Astrocyte (in vitro differentiated cells and primary cell): Measurements from ENCODE around the gene RTF1. TPM values are rescaled to one million over a fixed set of nuclear protein-coding genes. Genes with fewer than 3 reads are reported as not detected.

Experiments
- DNase-seq: peaks from one replicate; pipeline ENCODE4 v3.0.0-alpha.2; 2010; ENCODE audit warnings: low read depth
- FAIRE-seq: peaks from 2 replicates; lab custom pipeline; 2011; peaks lifted over from hg19 to GRCh38; lab: Jason Lieb, UNC
- H2AFZ ChIP-seq: 2 replicates; pipeline ENCODE4 v1.6.0; 2012; ENCODE audit warnings: low read depth, low read length, inconsistent platforms
- H3K27ac ChIP-seq: 2 replicates; pipeline ENCODE4 v1.5.1; 2011; ENCODE audit warnings: low read depth, low read length, inconsistent platforms
- H3K27me3 ChIP-seq: 2 replicates; pipeline ENCODE4 v1.6.0; 2011; ENCODE audit warnings: low read length, inconsistent platforms; ENCODE audit not compliant: insufficient read depth
- H3K36me3 ChIP-seq: 2 replicates; pipeline ENCODE4 v1.5.1; 2011; ENCODE audit warnings: low read length, inconsistent platforms; ENCODE audit not compliant: insufficient read depth
- H3K4me1 ChIP-seq: 2 replicates; pipeline ENCODE4 v1.5.1; 2011; ENCODE audit warnings: low read length, inconsistent platforms; ENCODE audit not compliant: insufficient read depth
- H3K4me2 ChIP-seq: 2 replicates; pipeline ENCODE4 v1.6.0; 2012; ENCODE audit warnings: low read length, inconsistent platforms
- H3K4me3 ChIP-seq: 2 replicates; pipeline ENCODE4 v1.5.1; 2011; ENCODE audit warnings: low read depth, mild to moderate bottlenecking, low read length, inconsistent platforms; ENCODE audit not compliant: insufficient read depth
- H3K79me2 ChIP-seq: 2 replicates; pipeline ENCODE4 v1.6.0; 2012; ENCODE audit warnings: mild to moderate bottlenecking, low read length, inconsistent platforms; ENCODE audit not compliant: insufficient read depth
- H3K9ac ChIP-seq: 2 replicates; pipeline ENCODE4 v1.6.0; 2012; ENCODE audit warnings: mild to moderate bottlenecking, low read length, inconsistent platforms
- H3K9me3 ChIP-seq: 2 replicates; pipeline ENCODE4 v1.5.1; 2012; ENCODE audit warnings: low read depth, mild to moderate bottlenecking, low read length, inconsistent platforms; ENCODE audit not compliant: insufficient read depth
- H4K20me1 ChIP-seq: 2 replicates; pipeline ENCODE4 v1.6.0; 2012; ENCODE audit warnings: low read length, inconsistent platforms; ENCODE audit not compliant: insufficient read depth
- H3K27ac Mint-ChIP-seq: one replicate; pipeline ENCODE4 v1.8.0; 2021; ENCODE audit warnings: mild to moderate bottlenecking, mixed read lengths; ENCODE audit not compliant: unreplicated experiment
- H3K27me3 Mint-ChIP-seq: one replicate; pipeline ENCODE4 v1.8.0; 2021; ENCODE audit warnings: low read depth, mixed read lengths; ENCODE audit not compliant: unreplicated experiment
- H3K36me3 Mint-ChIP-seq: one replicate; pipeline ENCODE4 v1.8.0; 2021; ENCODE audit warnings: low read depth, mixed read lengths; ENCODE audit not compliant: unreplicated experiment
- H3K4me1 Mint-ChIP-seq: one replicate; pipeline ENCODE4 v1.8.0; 2021; ENCODE audit warnings: low read depth, mixed read lengths; ENCODE audit not compliant: unreplicated experiment
- H3K4me3 Mint-ChIP-seq: one replicate; pipeline ENCODE4 v1.8.0; 2021; ENCODE audit warnings: mild to moderate bottlenecking, moderate library complexity, mixed read lengths; ENCODE audit not compliant: unreplicated experiment
- H3K9me3 Mint-ChIP-seq: one replicate; pipeline ENCODE4 v1.8.0; 2021; ENCODE audit warnings: mild to moderate bottlenecking, mixed read lengths; ENCODE audit not compliant: unreplicated experiment
- CTCF ChIP-seq: IDR thresholded peaks from 2 replicates; pipeline ENCODE4 v1.5.1; 2011; ENCODE audit warnings: low read depth, mild to moderate bottlenecking, inconsistent platforms, low read length, moderate library complexity; ENCODE audit not compliant: insufficient read depth
- EZH2 ChIP-seq: IDR thresholded peaks from 2 replicates; pipeline ENCODE4 v1.6.1; 2012; ENCODE audit warnings: mild to moderate bottlenecking, low read length, inconsistent platforms; ENCODE audit not compliant: insufficient read depth
- total RNA-seq: library from RNA; stranded (reverse); gene quantifications from 2 replicates; pipeline ENCODE4 v1.2.1, GENCODE V29; 2021

The RTF1 gene
- total RNA-seq, 1 donor from 2014 or later = 42.0 TPM

DNA sequence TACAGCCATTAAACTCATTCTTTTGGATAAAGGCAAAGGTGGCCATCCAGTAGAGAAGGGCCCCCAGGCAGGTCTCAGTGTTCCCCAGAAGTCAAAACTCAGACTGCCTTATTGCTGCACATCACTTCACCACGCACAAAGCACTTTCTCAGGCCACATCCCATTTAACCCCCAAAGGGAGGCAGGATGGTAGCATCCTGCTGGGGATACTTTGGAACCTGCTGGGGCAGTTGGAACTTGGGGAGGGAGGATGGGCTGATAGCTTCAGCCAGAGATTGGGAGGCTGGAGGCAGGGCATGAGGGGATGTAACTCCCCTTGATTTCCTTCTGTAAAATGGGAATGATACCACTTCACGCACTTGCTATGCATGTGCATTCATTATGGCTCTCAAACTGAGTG, 81.8 kb downstream of the RTF1 start:
- H4K20me1 ChIP-seq = peaks cover 3% of the 10 kb centered on the region
- no peaks in the 10 kb centered on the region for H3K9me3 ChIP-seq
- peaks cover 32% of the 10 kb centered on the region for H3K4me1 ChIP-seq
- no peaks in the 10 kb centered on the region for H3K36me3 ChIP-seq
- H3K4me3 ChIP-seq = no peak overlapping the region
- Mint-ChIP-seq H3K36me3 (peaks cover 4% of the 10 kb centered on the region), H3K9me3 (no peaks in the 10 kb centered on the region), H3K27me3 (peaks cover 68% of the 10 kb centered on the region), H3K27ac (peak overlapping the region; percentile 41), H3K4me3 (no peak overlapping the region), H3K4me1 (peaks cover 5% of the 10 kb centered on the region)
- FAIRE-seq (no peak), DNase-seq (no peak)
- no peak overlapping the region for H3K4me2 ChIP-seq
- peaks cover 68% of the 10 kb centered on the region for H3K27me3 ChIP-seq
- no peaks in the 10 kb centered on the region for H3K79me2 ChIP-seq
- H3K27ac ChIP-seq = no peak overlapping the region
- no peak overlapping the region for H3K9ac ChIP-seq
- no peak overlapping the region for H2AFZ ChIP-seq
- no peak for TF ChIP-seq CTCF
- no peak for TF ChIP-seq EZH2

DNA sequence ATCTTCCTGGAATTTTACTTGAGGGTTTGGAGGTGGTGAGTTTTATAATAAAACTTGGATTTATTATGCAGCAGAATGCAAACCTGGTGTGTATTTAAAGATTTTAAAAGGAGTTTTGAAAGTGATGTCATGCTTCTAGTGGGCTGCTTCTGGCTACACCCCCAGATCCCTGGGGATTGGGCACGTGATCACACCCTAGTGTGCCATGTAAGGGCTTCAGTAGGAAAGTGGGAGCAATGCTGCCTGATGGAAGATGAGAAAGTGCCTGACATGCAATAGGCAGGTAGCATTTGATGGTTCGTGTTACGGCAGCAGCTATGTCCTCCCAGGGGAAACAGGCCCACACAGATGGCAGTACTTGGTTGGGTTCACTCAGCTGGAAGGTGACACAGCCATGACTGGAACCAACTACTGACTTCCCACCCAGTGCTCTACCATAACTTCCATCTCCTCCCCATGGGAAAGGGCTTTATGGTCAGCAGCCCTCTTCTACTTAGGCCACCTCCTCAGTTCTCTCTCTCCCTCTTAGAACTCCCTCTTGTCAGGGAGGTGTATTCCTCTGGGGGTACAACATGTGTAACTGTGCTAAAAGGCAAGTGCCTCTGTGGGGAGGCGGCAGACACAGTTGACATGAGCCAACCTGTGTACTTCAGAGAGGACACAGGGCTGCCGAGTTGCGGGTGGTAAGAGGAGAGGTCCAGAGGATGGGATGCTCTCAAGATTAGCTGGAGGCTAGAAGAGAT, 82.4 kb downstream of the RTF1 start:
- TF ChIP-seq EZH2 (no peak), CTCF (no peak)
- H3K9ac ChIP-seq = no peak overlapping the region
- peaks cover 73% of the 10 kb centered on the region for H3K27me3 Mint-ChIP-seq
- no peak overlapping the region for H3K27ac ChIP-seq
- peaks cover 29% of the 10 kb centered on the region for H3K4me1 ChIP-seq
- H3K79me2 ChIP-seq = no peaks in the 10 kb centered on the region
- no peak overlapping the region for H2AFZ ChIP-seq
- H4K20me1 ChIP-seq = peaks cover 5% of the 10 kb centered on the region
- no peak overlapping the region for H3K4me3 ChIP-seq
- H3K4me1 Mint-ChIP-seq = peaks cover 5% of the 10 kb centered on the region
- peaks cover 71% of the 10 kb centered on the region for H3K27me3 ChIP-seq
- H3K36me3 ChIP-seq = no peaks in the 10 kb centered on the region
- no peaks in the 10 kb centered on the region for H3K9me3 ChIP-seq
- no peaks in the 10 kb centered on the region for H3K9me3 Mint-ChIP-seq
- peaks cover 4% of the 10 kb centered on the region for H3K36me3 Mint-ChIP-seq
- DNase-seq = no peak
- no peak for FAIRE-seq
- no peak overlapping the region for H3K4me3 Mint-ChIP-seq
- H3K27ac Mint-ChIP-seq = no peak overlapping the region
- H3K4me2 ChIP-seq = no peak overlapping the region
